GM12891 (cell line): ENCODE results near the gene PLAC8. TPM values are rescaled to one million over a fixed set of nuclear protein-coding genes. Genes with fewer than 3 reads are reported as not detected.
"Not testable (repeated sequence)": the region's sequence is repeated elsewhere in the genome, so short reads cannot be mapped to it uniquely, and the experiment has no call there.

Experiments
- DNase-seq: peaks from one replicate; pipeline ENCODE4 v3.0.0; 2011; ENCODE audit warnings: low spot score; ENCODE audit not compliant: insufficient read length
- FAIRE-seq: peaks from 2 replicates; lab custom pipeline; 2011; peaks lifted over from hg19 to GRCh38; lab: Jason Lieb, UNC
- PAX5 ChIP-seq: IDR thresholded peaks from 2 replicates; pipeline ENCODE4 v1.6.1; 2011; ENCODE audit warnings: low read length, moderate library complexity, mild to moderate bottlenecking; ENCODE audit not compliant: insufficient read depth, severe bottlenecking
- POLR2A ChIP-seq: IDR thresholded peaks from 2 replicates; pipeline ENCODE4 v1.6.1; 2011; ENCODE audit warnings: low read depth, low read length, control low read depth
- POLR2AphosphoS5 ChIP-seq: IDR thresholded peaks from 2 replicates; pipeline ENCODE4 v1.6.1; 2011; ENCODE audit warnings: low read depth, low read length, control low read depth
- POU2F2 ChIP-seq: IDR thresholded peaks from 2 replicates; pipeline ENCODE4 v1.6.1; 2011; ENCODE audit warnings: low read depth, mild to moderate bottlenecking, control low read depth, low read length, moderate library complexity
- SPI1 ChIP-seq: IDR thresholded peaks from 2 replicates; pipeline ENCODE4 v1.6.1; 2011; ENCODE audit warnings: low read depth, low read length, control low read depth
- TAF1 ChIP-seq: IDR thresholded peaks from 2 replicates; pipeline ENCODE4 v1.6.1; 2011; ENCODE audit warnings: low read depth, low read length, control low read depth
- polyA plus RNA-seq: library from polyadenylated mRNA; unstranded; fragments of >200 nt; gene quantifications from one replicate; pipeline ENCODE4 v1.2.1, GENCODE V29; 2012; ENCODE audit warnings: low read depth, missing spikeins, inconsistent platforms; ENCODE audit not compliant: missing spikeins

PLAC8 gene
- 82.0 TPM for polyA plus RNA-seq

- DNase-seq (peak; percentile 29), FAIRE-seq (peak; percentile 69)
- peak; percentile 78; the same call in 1 of the 2 replicates for TF ChIP-seq POLR2A
- 0 out of 2 replicates have a peak, but pooled peaks have one; percentile 41 for TF ChIP-seq TAF1
- TF ChIP-seq PAX5 = no peak
- TF ChIP-seq POU2F2 = no peak
- no peak for TF ChIP-seq POLR2AphosphoS5
These were observed at the start of gene PLAC8 for GRCh38 chr4:83114576-83114975. PLAC8 (minus strand) TSS chr4:83114729; CDS start chr4:83107921, 6,808 bp downstream.

- no peak for TF ChIP-seq POLR2AphosphoS5
- no peak for TF ChIP-seq TAF1
- no peak for TF ChIP-seq SPI1
- no peak for TF ChIP-seq POLR2A
- TF ChIP-seq POU2F2 = no peak
- no peak for TF ChIP-seq PAX5
- no peak for DNase-seq
- no peak for FAIRE-seq
These were observed 38.9 kb upstream of the PLAC8 start for GRCh38 chr4:83153417-83153816.

GRCh38 chr4:83152746-83153145 lies 38.2 kb upstream of the PLAC8 start:
- FAIRE-seq (peak; percentile 55), DNase-seq (no peak)
- TF ChIP-seq POU2F2 (no peak), POLR2A (no peak), SPI1 (no peak), TAF1 (no peak), PAX5 (no peak), POLR2AphosphoS5 (no peak)

GRCh38 chr4:83151651-83152050 lies 37.1 kb upstream of the PLAC8 start:
- TF ChIP-seq POU2F2 (no peak), POLR2AphosphoS5 (no peak), POLR2A (no peak), SPI1 (no peak), PAX5 (no peak), TAF1 (no peak)
- DNase-seq = no peak
- no peak for FAIRE-seq

- FAIRE-seq (no peak), DNase-seq (no peak)
- no peak for TF ChIP-seq POU2F2
- no peak for TF ChIP-seq POLR2A
- TF ChIP-seq SPI1 = no peak
- no peak for TF ChIP-seq POLR2AphosphoS5
- no peak for TF ChIP-seq PAX5
These were observed 36.3 kb upstream of the PLAC8 start for GRCh38 chr4:83150653-83151330.

- FAIRE-seq (no peak), DNase-seq (no peak)
- no peak for TF ChIP-seq PAX5
- TF ChIP-seq TAF1 = no peak
- no peak for TF ChIP-seq POU2F2
- TF ChIP-seq POLR2AphosphoS5 = no peak
- no peak for TF ChIP-seq SPI1
- no peak for TF ChIP-seq POLR2A
These were observed 35.5 kb upstream of the PLAC8 start for GRCh38 chr4:83149865-83150652.

GRCh38 chr4:83146841-83147240 lies 32.3 kb upstream of the PLAC8 start:
- TF ChIP-seq POLR2A (no peak), PAX5 (no peak), SPI1 (no peak), POLR2AphosphoS5 (no peak), TAF1 (no peak), POU2F2 (no peak)
- DNase-seq (no peak), FAIRE-seq (peak; percentile 74)

GRCh38 chr4:83145776-83146175 lies 31.2 kb upstream of the PLAC8 start:
- FAIRE-seq, DNase-seq: not testable (repeated sequence)

- no peak for FAIRE-seq
- no peak for TF ChIP-seq POLR2AphosphoS5
- DNase-seq = no peak
These were observed 25.1 kb upstream of the PLAC8 start for GRCh38 chr4:83139514-83140156.
